HepG2 (cell line): Measurements from ENCODE around the gene FAAH2. TPM values are rescaled to one million over a fixed set of nuclear protein-coding genes. Genes with fewer than 3 reads are reported as not detected.
A peak's percentile ranks its signal among the peaks of the same experiment; 100 is the strongest.

Experiments
- ATAC-seq: fragments of 200-7000 bp; cut with Tn5 transposase; 3 replicates; pipeline ENCODE4 v1.9.1; 2020; ENCODE audit warnings: mild to moderate bottlenecking, moderate library complexity
- BruUV-seq: library from RNA; stranded (reverse); fragments of 400-500 nt; replicated peaks from 2 replicates; lab custom pipeline; 2021; lab: Mats Ljungman, UMichigan
- CTCF ChIA-PET: fragments of 300-600 bp; formaldehyde crosslinking; extraction: SDS; loops from one replicate; lab custom pipeline; 2021; ENCODE audit warnings: low total read pairs, inconsistent platforms, low intra/inter-chr PET ratio; lab: Yijun Ruan, JAX
- POLR2A ChIA-PET: fragments of 350-600 bp; sonication (Branson Sonifier 250); formaldehyde crosslinking; loops from one replicate; lab custom pipeline; 2020; ENCODE audit warnings: antibody characterized with exemption, inconsistent platforms; lab: Yijun Ruan, JAX
- DNase-seq: peaks from one replicate; pipeline ENCODE4 v3.0.0-alpha.2; 2015; ENCODE audit warnings: low spot score
- FAIRE-seq: peaks from 3 replicates; lab custom pipeline; 2011; peaks lifted over from hg19 to GRCh38; lab: Jason Lieb, UNC
- H2AFZ ChIP-seq: one replicate; pipeline ENCODE4 v1.6.1; 2011; ENCODE audit warnings: low read length, inconsistent platforms
- H3K27ac ChIP-seq: fragments of 300-600 bp; 3 replicates; pipeline ENCODE4 v1.8.0; 2011; ENCODE audit warnings: mixed run types, mild to moderate bottlenecking, mixed read lengths, low read length, inconsistent platforms; ENCODE audit not compliant: insufficient read depth; ENCODE audit errors: extremely low read length
- H3K27me3 ChIP-seq, 2 experiments: fragments of 200-600 bp in 1 of 2; 2 replicates in 1 of 2; 3 replicates in 1 of 2; pipeline versions ENCODE4 v1.6.0 to v1.8.0; 2011; ENCODE audit warnings: low read length in 2 of 2, mild to moderate bottlenecking in 2 of 2, moderate library complexity in 2 of 2, inconsistent platforms in 1 of 2; ENCODE audit not compliant: insufficient read depth in 2 of 2, control insufficient read depth in 1 of 2
- H3K36me3 ChIP-seq, 2 experiments: fragments of 200-600 bp in 1 of 2; replicated peaks in 1 of 2; 2 replicates in 1 of 2; 3 replicates in 1 of 2; pipeline versions ENCODE4 v1.5.1 to v1.8.0; 2011; ENCODE audit warnings: low read length in 2 of 2, inconsistent platforms in 1 of 2; ENCODE audit not compliant: insufficient read depth in 2 of 2, control insufficient read depth in 1 of 2
- H3K4me1 ChIP-seq: 2 replicates; pipeline ENCODE4 v1.5.1; 2012; ENCODE audit warnings: low read length, inconsistent platforms; ENCODE audit not compliant: insufficient read depth
- H3K4me2 ChIP-seq: 2 replicates; pipeline ENCODE4 v1.6.0; 2011; ENCODE audit warnings: low read depth, low read length, inconsistent platforms
- H3K4me3 ChIP-seq, 3 experiments: fragments of 200-600 bp in 1 of 3; sonication (generic), shearing (Covaris generic) in 1 of 3; replicated peaks in 1 of 3; 2 replicates each; pipeline ENCODE4 v1.5.1; 2011 to 2016; ENCODE audit warnings: low read length in 3 of 3, inconsistent platforms in 2 of 3, low read depth in 2 of 3, mild to moderate bottlenecking in 2 of 3, control low read depth in 1 of 3, mixed read lengths in 1 of 3; ENCODE audit not compliant: insufficient read depth in 1 of 3
- H3K79me2 ChIP-seq: one replicate; pipeline ENCODE4 v1.6.1; 2011; ENCODE audit warnings: low read length, inconsistent platforms; ENCODE audit not compliant: insufficient read depth
- H3K9ac ChIP-seq: 2 replicates; pipeline ENCODE4 v1.6.0; 2011; ENCODE audit warnings: mild to moderate bottlenecking, low read depth, low read length, inconsistent platforms; ENCODE audit not compliant: insufficient read depth
- H3K9me3 ChIP-seq: 2 replicates; pipeline ENCODE4 v1.5.1; 2012; ENCODE audit warnings: mild to moderate bottlenecking, low read length
- H4K20me1 ChIP-seq: 2 replicates; pipeline ENCODE4 v1.6.0; 2011; ENCODE audit warnings: inconsistent platforms, mild to moderate bottlenecking, low read length, moderate library complexity; ENCODE audit not compliant: insufficient read depth
- ARID2 ChIP-seq: sonication (generic); formaldehyde crosslinking; IDR thresholded peaks from 2 replicates; pipeline ENCODE4 v1.8.1; 2022; ENCODE audit warnings: mild to moderate bottlenecking, missing genetic modification reagents, borderline replicate concordance
- FOSL2 ChIP-seq: sonication (generic); formaldehyde crosslinking; IDR thresholded peaks from 2 replicates; pipeline ENCODE4 v1.4.0; 2020; ENCODE audit warnings: missing genetic modification reagents
- HIVEP1 ChIP-seq: sonication (generic); formaldehyde crosslinking; IDR thresholded peaks from 2 replicates; pipeline ENCODE4 v1.4.0; 2020; ENCODE audit warnings: mild to moderate bottlenecking, missing genetic modification reagents
- HMGA1 ChIP-seq: sonication (generic); formaldehyde crosslinking; conservative IDR thresholded peaks from 2 replicates; pipeline ENCODE4 v1.4.0; 2020; ENCODE audit warnings: missing genetic modification reagents
- JUNB ChIP-seq: sonication (generic); formaldehyde crosslinking; IDR thresholded peaks from 2 replicates; pipeline ENCODE4 v1.8.0; 2022; ENCODE audit warnings: missing genetic modification reagents, mild to moderate bottlenecking, borderline replicate concordance
- MEIS2 ChIP-seq: sonication (generic); formaldehyde crosslinking; IDR thresholded peaks from 2 replicates; pipeline ENCODE4 v1.9.0; 2021; ENCODE audit warnings: mild to moderate bottlenecking, missing genetic modification reagents
- MYNN ChIP-seq: sonication (generic); formaldehyde crosslinking; IDR thresholded peaks from 2 replicates; pipeline ENCODE4 v1.4.0; 2020; ENCODE audit warnings: mild to moderate bottlenecking, low read depth, missing genetic modification reagents
- MYPOP ChIP-seq: sonication (generic); formaldehyde crosslinking; IDR thresholded peaks from 2 replicates; pipeline ENCODE4 v1.8.1; 2023; ENCODE audit warnings: mild to moderate bottlenecking, moderate library complexity, missing genetic modification reagents
- NR2C2 ChIP-seq: sonication (generic); formaldehyde crosslinking; IDR thresholded peaks from 2 replicates; pipeline ENCODE4 v1.4.0; 2020; ENCODE audit warnings: missing genetic modification reagents, mild to moderate bottlenecking, moderate library complexity, borderline replicate concordance
- SYNCRIP ChIP-seq: fragments of 200-400 bp; formaldehyde crosslinking; IDR thresholded peaks from 2 replicates; pipeline ENCODE4 v1.6.1; 2018; ENCODE audit warnings: mild to moderate bottlenecking, low read depth, low read length; ENCODE audit not compliant: insufficient read depth
- ZFP36 ChIP-seq: fragments of 150-350 bp; IDR thresholded peaks from 2 replicates; pipeline ENCODE4 v1.6.1; 2018; ENCODE audit warnings: borderline replicate concordance, low read length, low read depth; ENCODE audit not compliant: partially characterized antibody
- ZFP36L2 ChIP-seq: sonication (generic); formaldehyde crosslinking; IDR thresholded peaks from 2 replicates; pipeline ENCODE4 v1.4.0; 2020; ENCODE audit warnings: missing genetic modification reagents
- ZFP91 ChIP-seq: sonication (generic); formaldehyde crosslinking; IDR thresholded peaks from 2 replicates; pipeline ENCODE4 v1.9.0; 2022; ENCODE audit warnings: missing genetic modification reagents, mild to moderate bottlenecking, borderline replicate concordance
- ZNF124 ChIP-seq: sonication (generic); formaldehyde crosslinking; IDR thresholded peaks from 2 replicates; pipeline ENCODE4 v1.4.0; 2020; ENCODE audit warnings: missing genetic modification reagents
- ZNF567 ChIP-seq: sonication (generic); formaldehyde crosslinking; IDR thresholded peaks from 2 replicates; pipeline ENCODE4 v1.8.1; 2023; ENCODE audit warnings: mild to moderate bottlenecking, missing genetic modification reagents, borderline replicate concordance
- ZNF780A ChIP-seq: sonication (generic); formaldehyde crosslinking; IDR thresholded peaks from 2 replicates; pipeline ENCODE4 v1.8.0; 2022; ENCODE audit warnings: mild to moderate bottlenecking, missing genetic modification reagents, moderate library complexity
- ZNF790 ChIP-seq: sonication (generic); formaldehyde crosslinking; IDR thresholded peaks from 2 replicates; pipeline ENCODE4 v1.8.0; 2022; ENCODE audit warnings: missing genetic modification reagents, mild to moderate bottlenecking, borderline replicate concordance
- ZSCAN20 ChIP-seq: sonication (generic); formaldehyde crosslinking; IDR thresholded peaks from 2 replicates; pipeline ENCODE4 v1.4.0; 2020; ENCODE audit warnings: missing genetic modification reagents, mild to moderate bottlenecking, borderline replicate concordance
- WGBS: methylation state at CpG from one replicate; pipeline ENCODE4 v1.1.6; 2017; ENCODE audit warnings: low lambda C conversion rate; 5-methylcytosine and 5-hydroxymethylcytosine counted together
- in situ Hi-C: cut with HindIII; loops from 2 replicates; pipeline ENCODE4 v1.10.0; 2017; ENCODE audit warnings: low pct_unique_long_range_greater_than_20kb; ENCODE audit not compliant: extremely low pct_ligation_motif_present
- intact Hi-C: fragments of 100-400 bp; cut with micrococcal nuclease; formaldehyde crosslinking; loops from one replicate; pipeline ENCODE4 v1.10.0; 2022; ENCODE audit not compliant: unreplicated experiment
- polyA plus RNA-seq, 8 experiments: library from polyadenylated mRNA; depleted of rRNA in 3 of 8; stranded (reverse) in 7 of 8; unstranded in 1 of 8; fragments of >200 nt; fragmentation: Illumina TruSeq in 4 of 8; extraction: Trizol in 4 of 8; gene quantifications; 2 replicates each; pipeline versions ENCODE4 v1.2.1 to v1.2.3, GENCODE V29; 2011 to 2016; ENCODE audit warnings: low read depth in 4 of 8, missing spikeins in 1 of 8, mixed read lengths in 1 of 8; ENCODE audit not compliant: insufficient read depth in 1 of 8
- total RNA-seq, 5 experiments: library from RNA; depleted of rRNA; stranded (reverse); fragments of >200 nt; fragmentation: Illumina TruSeq; extraction: Trizol; gene quantifications; 2 replicates each; pipeline ENCODE4 v1.2.3, GENCODE V29; 2016; ENCODE audit warnings: low read depth in 1 of 5

Gene FAAH2
- total and polyA plus RNA-seq, 2 of the 13 experiments (the other 11 are each of a cell fraction or from before 2014, with no cell fraction given): 1.6 to 3.3 TPM

GRCh38 chrX:57366430-57366829, 79.9 kb downstream of the FAAH2 start (continued):
- no peak for TF ChIP-seq ZFP91
- TF ChIP-seq NR2C2 (CRISPR knock-in tag): no peak
- TF ChIP-seq MYNN (CRISPR knock-in tag): no peak
- TF ChIP-seq JUNB: no peak
- TF ChIP-seq FOSL2 (CRISPR knock-in tag): no peak
- TF ChIP-seq SYNCRIP: no peak
- TF ChIP-seq HIVEP1: no peak
- TF ChIP-seq ARID2: no peak

GRCh38 chrX:57367649-57368048, 81.1 kb downstream of the FAAH2 start:
- FAIRE-seq (no peak), ATAC-seq (no peak), DNase-seq (peak; percentile 0)
- Histone ChIP-seq H3K9ac (no peak overlapping the region), H3K4me1 (no peaks in the 10 kb centered on the region), H4K20me1 (no peaks in the 10 kb centered on the region), H3K9me3 (no peaks in the 10 kb centered on the region), H2AFZ (no peak overlapping the region), H3K36me3 (no peaks in the 10 kb centered on the region), H3K27me3 (no peaks in the 10 kb centered on the region), H3K4me3 (no peak overlapping the region), H3K27ac (no peak overlapping the region), H3K4me2 (no peak overlapping the region), H3K79me2 (no peaks in the 10 kb centered on the region)
- in situ Hi-C loops: no loop called here
- ChIA-PET POLR2A (no interaction called here), CTCF (no interaction called here)
- WGBS: 67% methylated on average over 1 of the region's 1 CpG
- no TSS peak for BruUV-seq
- no peak for TF ChIP-seq MEIS2
- TF ChIP-seq ZFP36L2 (CRISPR knock-in tag): no peak
- no peak for TF ChIP-seq ZNF780A (CRISPR knock-in tag)
- TF ChIP-seq ZFP36: no peak
- TF ChIP-seq MYPOP (CRISPR knock-in tag): no peak
- no peak for TF ChIP-seq ZNF124 (CRISPR knock-in tag)
- TF ChIP-seq ZNF567 (CRISPR knock-in tag): no peak
- no peak for TF ChIP-seq HMGA1
- no peak for TF ChIP-seq SYNCRIP
- TF ChIP-seq ZNF790 (CRISPR knock-in tag): no peak
- TF ChIP-seq ZSCAN20 (CRISPR knock-in tag): no peak
- intact Hi-C loops: no loop called here
